Measurements from ENCODE around the gene SOWAHC. TPM values are rescaled to one million over a fixed set of nuclear protein-coding genes. Genes with fewer than 3 reads are reported as not detected.
A peak's percentile ranks its signal among the peaks of the same experiment; 100 is the strongest.

SOWAHC gene
- total RNA-seq, 4 donors from 2014 or later: 6.4 to 32.5 (median 9.4) TPM

DNA sequence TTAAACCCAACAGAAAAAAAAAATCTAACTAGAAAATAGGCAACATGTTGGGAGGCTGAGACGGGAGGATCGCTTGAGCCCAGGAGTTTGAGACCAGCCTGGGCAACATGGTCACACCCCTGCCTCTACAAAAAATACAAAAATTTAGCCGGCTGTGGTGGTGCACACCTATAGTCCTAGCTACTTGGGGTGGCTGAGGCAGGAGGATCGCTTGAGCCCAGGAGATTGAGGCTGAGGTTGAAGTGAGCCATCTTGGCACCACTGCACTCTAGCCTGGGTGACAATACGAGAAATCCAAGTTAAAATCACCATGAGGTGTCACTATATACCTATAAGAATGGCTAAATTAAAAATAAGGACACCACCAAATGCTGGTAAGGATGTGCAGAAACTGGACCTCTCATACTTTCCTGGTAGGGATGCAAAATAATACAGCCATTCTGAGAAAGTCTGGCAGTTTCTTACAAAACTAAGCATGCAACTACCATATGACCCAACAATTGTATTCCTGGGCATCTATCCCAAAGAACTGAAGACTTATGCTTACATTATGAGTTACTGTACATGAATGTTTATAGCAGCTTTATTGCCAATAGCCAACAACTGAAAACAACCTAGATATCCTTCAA lies 2.6 kb upstream of the SOWAHC start:
- H3K27me3 ChIP-seq: no peaks in the 10 kb centered on the region
- no peaks in the 10 kb centered on the region for H3K9me3 ChIP-seq
- no peak overlapping the region for H3K27ac ChIP-seq
- TF ChIP-seq CTCF (IDR thresholded peaks at IDR 0.05) (no peak), POLR2A (IDR thresholded peaks at IDR 0.05) (no peak)
- DNase-seq: no peak
- H3K4me1 ChIP-seq: peaks cover 0 to 13% of the 10 kb centered on the region in 2 donors
- no peak overlapping the region for H3K4me3 ChIP-seq
- H3K36me3 ChIP-seq: no peaks in the 10 kb centered on the region
- intact Hi-C loops (cut with DNase I; ENCODE audit: low total_unique reads): no loop called here

GRCh38 chr2:109613081-109613921 lies 863 bp upstream of the SOWAHC start:
- peak overlapping the region; percentile 48 to 91 for H3K4me3 ChIP-seq
- H3K36me3 ChIP-seq: no peaks in the 10 kb centered on the region
- TF ChIP-seq POLR2A (IDR thresholded peaks at IDR 0.05) (peak in 1 of 2 donors; percentile 31), CTCF (IDR thresholded peaks at IDR 0.05) (no peak)
- intact Hi-C loops (cut with DNase I; ENCODE audit: low total_unique reads): no loop called here
- peak overlapping the region; percentile 96 to 100 for H3K27ac ChIP-seq
- DNase-seq: peak; percentile 71
- H3K4me1 ChIP-seq: peaks cover 0 to 8% of the 10 kb centered on the region in 2 donors
- H3K27me3 ChIP-seq: no peaks in the 10 kb centered on the region
- H3K9me3 ChIP-seq: no peaks in the 10 kb centered on the region

DNA sequence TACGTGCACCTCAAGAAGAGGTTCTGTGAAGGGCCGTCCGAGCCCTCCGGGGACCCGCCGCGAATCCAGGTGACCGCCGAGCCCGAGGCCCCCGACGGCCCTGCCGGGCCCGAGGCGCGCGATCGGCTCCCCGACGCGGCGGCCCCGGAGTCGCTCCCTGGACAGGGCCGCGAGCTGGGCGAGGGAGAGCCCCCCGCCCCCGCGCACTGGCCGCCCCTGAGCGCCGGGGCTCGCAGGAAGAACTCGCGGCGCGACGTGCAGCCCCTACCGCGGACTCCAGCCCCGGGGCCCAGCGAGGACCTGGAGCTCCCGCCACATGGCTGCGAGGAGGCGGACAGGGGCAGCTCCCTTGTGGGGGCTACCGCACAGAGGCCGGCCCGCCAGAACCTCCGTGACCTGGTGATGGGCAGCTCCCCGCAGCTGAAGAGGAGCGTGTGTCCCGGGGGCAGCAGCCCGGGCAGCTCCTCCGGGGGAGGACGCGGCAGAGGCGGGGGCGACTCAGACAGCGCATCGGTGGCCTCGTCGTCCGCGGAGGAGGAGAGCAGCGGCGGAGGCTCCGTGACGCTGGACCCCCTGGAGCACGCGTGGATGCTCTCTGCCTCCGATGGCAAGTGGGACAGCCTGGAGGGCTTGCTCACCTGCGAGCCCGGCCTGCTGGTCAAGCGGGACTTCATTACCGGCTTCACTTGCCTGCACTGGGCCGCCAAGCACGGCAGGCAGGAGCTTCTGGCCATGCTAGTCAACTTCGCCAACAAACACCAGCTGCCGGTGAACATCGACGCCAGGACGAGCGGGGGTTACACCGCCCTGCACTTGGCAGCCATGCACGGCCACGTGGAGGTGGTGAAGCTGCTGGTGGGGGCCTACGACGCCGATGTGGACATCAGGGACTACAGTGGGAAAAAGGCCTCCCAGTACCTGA lies 812 bp downstream of the SOWAHC start:
- H3K9me3 ChIP-seq: no peaks in the 10 kb centered on the region
- DNase-seq: peak; percentile 25 to 39
- peak overlapping the region; percentile 48 to 91 for H3K4me3 ChIP-seq
- intact Hi-C loops (cut with DNase I; ENCODE audit: low total_unique reads): no loop called here
- TF ChIP-seq CTCF (IDR thresholded peaks at IDR 0.05) (no peak), POLR2A (IDR thresholded peaks at IDR 0.05) (no peak)
- H3K36me3 ChIP-seq: no peaks in the 10 kb centered on the region
- peaks cover 0 to 5% of the 10 kb centered on the region in 2 donors for H3K27me3 ChIP-seq
- H3K27ac ChIP-seq: peak overlapping the region; percentile 96 to 100
- peaks cover 0 to 8% of the 10 kb centered on the region in 2 donors for H3K4me1 ChIP-seq

- Histone ChIP-seq H3K9me3 (no peaks in the 10 kb centered on the region), H3K4me1 (peaks cover 0 to 8% of the 10 kb centered on the region in 2 donors), H3K27me3 (peaks cover 0 to 5% of the 10 kb centered on the region in 2 donors), H3K27ac (no peak overlapping the region), H3K4me3 (peak overlapping the region in 1 of 2 donors; percentile 48), H3K36me3 (no peaks in the 10 kb centered on the region)
- no peak for DNase-seq
- intact Hi-C loops (cut with DNase I; ENCODE audit: low total_unique reads): no loop called here
- TF ChIP-seq POLR2A (IDR thresholded peaks at IDR 0.05): no peak
- no peak for TF ChIP-seq CTCF (IDR thresholded peaks at IDR 0.05)
Measured at GRCh38 chr2:109615637-109616144, 1.5 kb downstream of the SOWAHC start.

All from uterus (tissue), 4 donors.